Smooth muscle cell (in vitro differentiated cells): ENCODE measurements around the gene MAST1. TPM values are rescaled to one million over a fixed set of nuclear protein-coding genes. Genes with fewer than 3 reads are reported as not detected.

Experiments
- DNase-seq: peaks from one replicate; lab custom pipeline; 2025; ENCODE audit not compliant: unreplicated experiment; lab: John Stamatoyannopoulos, UW
- H2AFZ ChIP-seq: fragments of 200-600 bp; sonication (generic); 2 replicates; pipeline ENCODE4 v1.6.0; 2016; ENCODE audit warnings: antibody characterized with exemption, low read depth, mild to moderate bottlenecking
- H3F3A ChIP-seq: fragments of 200-600 bp; sonication (generic); 2 replicates; pipeline ENCODE4 v1.6.0; 2017; ENCODE audit warnings: antibody characterized with exemption, low read depth
- H3K27ac ChIP-seq: fragments of 200-600 bp; sonication (generic); 2 replicates; pipeline ENCODE4 v1.5.1; 2016; ENCODE audit warnings: low read depth, mild to moderate bottlenecking
- H3K27me3 ChIP-seq: fragments of 200-600 bp; sonication (generic); 2 replicates; pipeline ENCODE4 v1.6.1; 2016; ENCODE audit warnings: low read depth, mild to moderate bottlenecking
- H3K36me3 ChIP-seq: fragments of 200-600 bp; sonication (generic); 2 replicates; pipeline ENCODE4 v1.5.1; 2016; ENCODE audit warnings: low read depth
- H3K4me1 ChIP-seq: fragments of 200-600 bp; sonication (generic); 2 replicates; pipeline ENCODE4 v1.5.1; 2016; ENCODE audit warnings: low read depth
- H3K4me2 ChIP-seq: fragments of 200-600 bp; sonication (generic); 2 replicates; pipeline ENCODE4 v1.6.0; 2016; ENCODE audit warnings: mild to moderate bottlenecking
- H3K4me3 ChIP-seq: fragments of 200-600 bp; sonication (generic); 2 replicates; pipeline ENCODE4 v1.5.1; 2016; ENCODE audit warnings: mild to moderate bottlenecking
- H3K79me2 ChIP-seq: fragments of 200-600 bp; sonication (generic); 2 replicates; pipeline ENCODE4 v1.6.0; 2016; ENCODE audit warnings: low read depth, mild to moderate bottlenecking
- H3K9ac ChIP-seq: fragments of 200-600 bp; sonication (generic); 2 replicates; pipeline ENCODE4 v1.6.0; 2016; ENCODE audit warnings: low read depth
- H3K9me3 ChIP-seq: fragments of 200-600 bp; sonication (generic); replicated peaks from 2 replicates; pipeline ENCODE4 v1.5.1; 2016; ENCODE audit warnings: low read depth
- H4K20me1 ChIP-seq: fragments of 200-600 bp; sonication (generic); 2 replicates; pipeline ENCODE4 v1.6.0; 2016; ENCODE audit warnings: low read depth
- WGBS: methylation state at CpG from one replicate; pipeline ENCODE4 v1.1.7; 2016; ENCODE audit warnings: low lambda C conversion rate; 5-methylcytosine and 5-hydroxymethylcytosine counted together
- polyA plus RNA-seq: library from polyadenylated mRNA; unstranded; fragments of >200 nt; fragmentation: Nextera tagmentation; extraction: Ambion mirVana; gene quantifications from 2 replicates; pipeline ENCODE4 v1.2.1, GENCODE V29; 2016
- total RNA-seq: library from RNA; depleted of rRNA; stranded (reverse); fragments of >200 nt; gene quantifications from 2 replicates; pipeline ENCODE4 v1.2.3, GENCODE V29; 2014
- TF ChIP-seq, protein P1 (sequence below): fragments of 200-600 bp; sonication (generic); IDR thresholded peaks from 2 replicates; pipeline ENCODE4 v1.5.1; 2017; ENCODE audit warnings: borderline replicate concordance, mild to moderate bottlenecking, antibody characterized with exemption; ENCODE audit not compliant: insufficient read depth, poor library complexity, severe bottlenecking

MAST1 gene
- total and polyA plus RNA-seq, 2 experiments from 2014 or later, result 2.7 to 3.2 TPM

DNA sequence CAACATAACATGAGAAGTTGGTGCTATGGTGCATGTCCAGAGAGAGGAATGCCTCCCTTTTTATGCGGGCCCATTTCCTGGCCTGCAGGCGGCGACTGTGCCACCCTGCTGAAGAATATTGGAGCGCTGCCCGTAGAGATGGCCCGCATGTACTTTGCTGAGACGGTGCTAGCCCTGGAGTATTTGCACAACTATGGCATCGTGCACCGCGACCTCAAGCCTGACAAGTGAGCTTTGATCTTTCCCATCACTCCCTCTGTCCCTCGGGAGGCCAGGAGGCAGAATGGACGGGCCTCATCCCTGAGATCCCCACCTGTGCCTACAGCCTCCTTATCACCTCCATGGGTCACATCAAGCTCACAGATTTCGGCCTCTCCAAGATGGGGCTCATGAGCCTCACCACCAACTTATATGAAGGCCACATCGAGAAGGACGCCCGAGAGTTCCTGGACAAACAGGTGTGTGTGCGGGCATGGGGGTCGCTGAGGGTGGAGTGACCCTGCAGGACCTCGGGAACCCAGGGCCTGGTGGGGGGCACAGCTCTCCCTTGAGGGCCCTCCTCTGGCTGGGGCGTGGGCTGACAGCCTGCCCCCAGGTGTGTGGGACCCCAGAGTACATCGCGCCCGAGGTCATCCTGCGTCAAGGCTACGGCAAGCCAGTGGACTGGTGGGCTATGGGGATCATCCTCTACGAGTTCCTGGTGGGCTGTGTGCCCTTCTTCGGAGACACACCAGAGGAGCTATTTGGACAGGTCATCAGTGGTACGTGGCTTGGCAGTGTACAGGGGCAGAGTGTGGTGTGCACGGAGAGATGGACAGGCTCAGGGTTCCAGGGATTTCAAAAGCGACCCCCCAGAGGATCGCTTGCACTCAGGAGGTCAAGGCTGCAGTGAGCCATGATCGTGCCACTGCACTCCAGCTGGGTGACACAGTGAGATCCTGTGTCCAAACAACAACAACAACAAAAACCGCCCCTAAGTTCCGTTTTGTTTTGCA lies 26.7 kb downstream of the MAST1 start:
- Histone ChIP-seq H4K20me1 (no peaks in the 10 kb centered on the region), H3K9ac (no peak overlapping the region), H3K27me3 (no peaks in the 10 kb centered on the region), H2AFZ (no peak overlapping the region), H3K4me3 (no peak overlapping the region), H3F3A (no peaks in the 10 kb centered on the region), H3K36me3 (no peaks in the 10 kb centered on the region), H3K27ac (no peak overlapping the region), H3K9me3 (no peaks in the 10 kb centered on the region), H3K4me1 (peaks cover 4% of the 10 kb centered on the region), H3K79me2 (no peaks in the 10 kb centered on the region), H3K4me2 (no peak overlapping the region)
- no peak for DNase-seq
- TF ChIP-seq, protein P1, sequence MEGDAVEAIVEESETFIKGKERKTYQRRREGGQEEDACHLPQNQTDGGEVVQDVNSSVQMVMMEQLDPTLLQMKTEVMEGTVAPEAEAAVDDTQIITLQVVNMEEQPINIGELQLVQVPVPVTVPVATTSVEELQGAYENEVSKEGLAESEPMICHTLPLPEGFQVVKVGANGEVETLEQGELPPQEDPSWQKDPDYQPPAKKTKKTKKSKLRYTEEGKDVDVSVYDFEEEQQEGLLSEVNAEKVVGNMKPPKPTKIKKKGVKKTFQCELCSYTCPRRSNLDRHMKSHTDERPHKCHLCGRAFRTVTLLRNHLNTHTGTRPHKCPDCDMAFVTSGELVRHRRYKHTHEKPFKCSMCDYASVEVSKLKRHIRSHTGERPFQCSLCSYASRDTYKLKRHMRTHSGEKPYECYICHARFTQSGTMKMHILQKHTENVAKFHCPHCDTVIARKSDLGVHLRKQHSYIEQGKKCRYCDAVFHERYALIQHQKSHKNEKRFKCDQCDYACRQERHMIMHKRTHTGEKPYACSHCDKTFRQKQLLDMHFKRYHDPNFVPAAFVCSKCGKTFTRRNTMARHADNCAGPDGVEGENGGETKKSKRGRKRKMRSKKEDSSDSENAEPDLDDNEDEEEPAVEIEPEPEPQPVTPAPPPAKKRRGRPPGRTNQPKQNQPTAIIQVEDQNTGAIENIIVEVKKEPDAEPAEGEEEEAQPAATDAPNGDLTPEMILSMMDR, result no peak
- WGBS, result 91% methylated on average over 34 of the region's 34 CpGs

DNA sequence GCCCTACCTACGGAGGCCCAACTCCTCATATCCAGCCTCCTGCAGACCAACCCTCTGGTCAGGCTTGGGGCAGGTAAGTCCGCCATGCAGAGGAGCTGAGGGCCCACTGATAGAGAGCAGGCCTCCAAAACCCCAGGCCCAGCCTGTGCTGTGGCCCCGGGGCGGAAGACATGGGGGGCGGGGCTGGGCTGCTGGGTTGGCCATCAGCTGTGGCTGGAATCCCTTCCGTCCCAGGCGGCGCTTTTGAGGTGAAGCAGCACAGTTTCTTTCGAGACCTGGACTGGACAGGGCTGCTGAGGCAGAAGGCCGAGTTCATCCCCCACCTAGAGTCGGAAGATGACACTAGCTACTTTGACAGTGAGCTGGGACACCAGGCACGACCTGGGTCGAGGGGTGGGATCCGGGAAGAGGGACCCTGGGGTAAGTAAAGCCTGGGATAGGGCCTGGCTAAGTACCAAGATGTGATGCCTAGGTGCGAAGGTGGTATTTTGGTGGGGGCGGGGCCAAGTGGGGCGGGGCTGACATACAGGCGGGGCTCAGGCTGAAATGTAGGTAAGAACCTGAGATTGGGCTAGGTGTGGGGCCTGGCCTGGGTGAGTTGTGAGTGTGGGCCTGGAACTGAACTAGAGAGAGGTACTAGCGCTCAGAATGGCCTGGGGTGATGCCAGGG lies 27.6 kb downstream of the MAST1 start:
- Histone ChIP-seq H3K4me2 (no peak overlapping the region), H3K79me2 (no peaks in the 10 kb centered on the region), H3K27me3 (no peaks in the 10 kb centered on the region), H2AFZ (no peak overlapping the region), H3K4me1 (peaks cover 4% of the 10 kb centered on the region), H3K27ac (no peak overlapping the region), H3K9ac (no peak overlapping the region), H4K20me1 (no peaks in the 10 kb centered on the region), H3K9me3 (no peaks in the 10 kb centered on the region), H3F3A (no peaks in the 10 kb centered on the region), H3K36me3 (no peaks in the 10 kb centered on the region), H3K4me3 (no peak overlapping the region)
- WGBS, result 81% methylated on average over 18 of the region's 19 CpGs
- no peak for DNase-seq
- TF ChIP-seq, protein P1, result no peak

DNA sequence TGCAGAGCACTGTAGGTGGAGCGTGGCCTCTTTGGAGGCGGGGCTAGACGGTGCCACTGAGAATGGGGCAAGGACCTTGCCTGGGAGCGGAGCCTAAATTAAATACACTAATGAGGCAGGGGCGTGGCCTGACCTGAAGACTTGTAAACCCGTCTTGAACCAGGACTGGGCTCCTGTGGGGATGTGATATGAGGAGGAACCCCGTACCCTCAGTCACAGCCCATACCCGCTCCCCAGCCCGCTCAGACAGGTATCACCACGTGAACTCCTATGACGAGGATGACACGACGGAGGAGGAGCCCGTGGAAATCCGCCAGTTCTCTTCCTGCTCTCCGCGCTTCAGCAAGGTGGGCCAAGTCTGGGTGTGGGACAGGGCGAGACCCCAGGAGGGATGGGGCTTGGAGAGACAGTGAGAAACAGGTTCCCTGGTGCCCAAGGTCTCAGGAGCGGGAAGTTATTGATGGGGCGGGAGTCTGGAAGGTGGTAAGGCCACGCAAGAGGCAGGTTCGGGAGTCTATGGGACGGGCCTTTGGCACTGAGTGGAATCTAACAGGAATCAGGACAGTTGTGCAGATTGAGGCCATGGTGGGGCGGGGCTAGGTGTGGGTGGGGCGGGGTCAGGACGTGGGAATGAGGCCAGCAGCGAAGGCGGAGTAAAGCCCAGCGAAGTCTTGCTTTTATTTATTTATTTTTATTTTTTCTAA lies 28.3 kb downstream of the MAST1 start:
- WGBS, result 90% methylated on average over 29 of the region's 29 CpGs
- Histone ChIP-seq H3K27me3 (no peaks in the 10 kb centered on the region), H2AFZ (no peak overlapping the region)

More for the DNA sequence above, 28.3 kb downstream of the MAST1 start:
- Histone ChIP-seq H4K20me1 (no peaks in the 10 kb centered on the region), H3K4me3 (no peak overlapping the region), H3K36me3 (no peaks in the 10 kb centered on the region), H3K4me2 (no peak overlapping the region), H3K79me2 (no peaks in the 10 kb centered on the region), H3K27ac (no peak overlapping the region), H3K9me3 (no peaks in the 10 kb centered on the region), H3K9ac (no peak overlapping the region), H3K4me1 (peaks cover 4% of the 10 kb centered on the region), H3F3A (no peaks in the 10 kb centered on the region)
- TF ChIP-seq, protein P1, result no peak
- DNase-seq, result no peak
